Epithelial cell of prostate (primary cell): ENCODE results near the gene MYO7B.
"Not testable (repeated sequence)": the region's sequence is repeated elsewhere in the genome, so short reads cannot be mapped to it uniquely, and the experiment has no call there.

Source experiments
- DNase-seq: peaks from one replicate; pipeline ENCODE4 v3.0.0-alpha.2; 2011; ENCODE audit warnings: low read depth, low spot score
- H3K27ac ChIP-seq: fragments of 450-650 bp; 2 replicates; pipeline ENCODE4 v1.5.1; 2017; ENCODE audit warnings: mild to moderate bottlenecking

The MYO7B gene

DNA sequence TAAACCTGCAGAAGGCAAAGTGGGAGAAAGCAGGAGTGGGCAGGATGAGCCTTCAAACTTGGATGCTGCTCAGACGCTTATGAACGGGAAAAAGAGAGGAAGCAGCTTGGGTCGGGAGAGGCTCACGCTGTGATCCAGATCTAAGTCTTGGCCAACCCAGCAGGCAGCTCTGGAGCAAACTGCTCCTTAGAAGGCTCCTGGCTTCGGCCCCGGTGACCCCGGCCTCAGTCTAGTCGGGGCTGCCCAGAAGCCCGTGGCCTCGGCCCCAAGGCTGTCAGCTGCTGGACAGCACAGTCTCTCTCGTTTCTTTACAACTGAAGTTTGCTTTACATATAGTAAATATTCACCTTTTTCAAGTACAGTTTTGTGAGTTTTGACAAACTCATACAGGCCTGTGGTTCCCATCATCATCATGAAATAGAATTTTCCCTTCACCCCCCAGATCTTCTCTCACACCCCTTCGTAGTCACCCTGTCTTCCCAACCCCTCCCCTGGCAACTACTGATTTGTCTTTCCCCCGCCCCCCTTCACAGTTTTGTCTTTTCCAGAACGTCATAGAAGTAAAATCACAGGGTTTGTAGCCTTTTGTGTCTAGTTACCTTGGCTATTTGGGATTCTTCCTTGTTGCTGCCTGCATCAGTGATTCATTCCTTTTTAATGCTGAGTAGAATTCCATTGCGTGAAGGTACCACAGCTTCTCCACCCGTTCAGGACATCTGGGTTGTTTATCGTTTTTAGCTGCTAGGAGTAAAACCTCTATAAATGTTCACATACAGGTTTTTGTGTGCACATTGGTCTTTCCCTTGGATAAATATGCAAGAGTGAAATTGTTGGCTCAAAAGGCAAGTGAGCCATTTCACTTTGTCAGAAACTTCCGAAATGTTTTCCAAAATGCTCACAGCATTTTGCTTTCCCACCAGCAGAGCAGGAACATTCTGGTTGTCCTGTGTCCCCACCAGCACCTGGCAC, 35.1 kb downstream of the MYO7B start:
- H3K27ac ChIP-seq: no peak overlapping the region
- DNase-seq: no peak

DNA sequence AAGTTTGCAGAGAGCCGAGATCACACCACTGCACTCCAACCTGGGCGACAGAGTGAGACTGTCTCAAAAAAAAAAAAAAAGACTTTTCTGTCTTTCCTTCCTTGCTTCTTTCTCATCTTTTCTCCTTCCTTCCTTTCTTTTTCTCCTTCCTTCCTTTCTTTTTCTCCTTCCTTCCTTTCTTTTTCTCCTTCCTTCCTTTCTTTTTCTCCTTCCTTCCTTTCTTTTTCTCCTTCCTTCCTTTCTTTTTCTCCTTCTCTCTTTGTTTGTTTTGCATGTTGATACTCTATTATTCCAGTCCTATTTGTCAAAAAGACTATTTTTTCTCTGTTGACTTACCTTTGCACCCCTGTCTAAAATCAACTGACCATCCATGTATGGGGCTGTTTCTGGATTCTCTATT, 36.9 kb downstream of the MYO7B start:
- DNase-seq, H3K27ac ChIP-seq: not testable (repeated sequence)

DNA sequence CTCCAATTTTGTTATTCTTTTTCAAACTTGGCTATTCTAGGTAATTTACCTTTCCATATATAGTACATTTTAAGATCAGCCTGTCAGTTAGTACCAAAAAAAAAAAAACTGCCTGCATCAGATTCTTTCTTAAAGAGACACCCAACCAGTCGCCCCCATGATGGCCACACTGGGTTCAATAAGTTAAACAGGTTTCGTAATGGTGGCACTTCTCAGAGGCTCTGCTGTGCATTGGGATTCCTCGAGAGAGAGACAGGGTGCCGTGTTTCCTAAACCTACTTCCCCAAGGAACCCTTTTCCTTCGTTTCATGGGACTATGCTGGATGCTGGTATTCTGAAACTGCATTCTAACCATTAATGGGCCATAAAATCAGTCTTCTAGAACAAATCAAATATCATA, 37.4 kb downstream of the MYO7B start:
- no peak for DNase-seq
- no peak overlapping the region for H3K27ac ChIP-seq

GRCh38 chr2:127573298-127573697, 37.8 kb downstream of the MYO7B start:
- DNase-seq: no peak

DNA sequence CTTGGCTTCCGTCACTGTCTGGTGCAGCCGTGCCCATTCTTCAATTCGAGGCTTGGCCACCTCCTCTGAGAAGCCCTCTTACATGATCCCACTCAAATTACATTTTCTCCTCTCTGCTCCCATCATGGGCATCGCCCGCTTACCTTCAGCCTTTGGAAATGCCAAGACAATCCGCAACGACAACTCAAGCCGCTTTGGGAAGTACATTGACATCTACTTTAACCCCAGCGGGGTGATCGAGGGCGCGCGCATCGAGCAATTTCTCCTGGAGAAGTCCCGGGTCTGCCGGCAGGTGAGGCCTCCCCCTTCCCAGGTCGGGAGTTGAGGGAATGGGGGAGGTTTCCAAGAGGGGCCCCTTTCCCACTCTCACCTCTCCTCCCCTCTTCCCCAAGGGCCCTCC, 38.3 kb downstream of the MYO7B start:
- H3K27ac ChIP-seq: no peak overlapping the region

More at GRCh38 chr2:127573298-127573697, 37.8 kb downstream of the MYO7B start:
- H3K27ac ChIP-seq: no peak overlapping the region

GRCh38 chr2:127574656-127575055, 39.2 kb downstream of the MYO7B start:
- no peak for DNase-seq
- H3K27ac ChIP-seq: no peak overlapping the region

More for the DNA sequence above, 38.3 kb downstream of the MYO7B start:
- no peak for DNase-seq

DNA sequence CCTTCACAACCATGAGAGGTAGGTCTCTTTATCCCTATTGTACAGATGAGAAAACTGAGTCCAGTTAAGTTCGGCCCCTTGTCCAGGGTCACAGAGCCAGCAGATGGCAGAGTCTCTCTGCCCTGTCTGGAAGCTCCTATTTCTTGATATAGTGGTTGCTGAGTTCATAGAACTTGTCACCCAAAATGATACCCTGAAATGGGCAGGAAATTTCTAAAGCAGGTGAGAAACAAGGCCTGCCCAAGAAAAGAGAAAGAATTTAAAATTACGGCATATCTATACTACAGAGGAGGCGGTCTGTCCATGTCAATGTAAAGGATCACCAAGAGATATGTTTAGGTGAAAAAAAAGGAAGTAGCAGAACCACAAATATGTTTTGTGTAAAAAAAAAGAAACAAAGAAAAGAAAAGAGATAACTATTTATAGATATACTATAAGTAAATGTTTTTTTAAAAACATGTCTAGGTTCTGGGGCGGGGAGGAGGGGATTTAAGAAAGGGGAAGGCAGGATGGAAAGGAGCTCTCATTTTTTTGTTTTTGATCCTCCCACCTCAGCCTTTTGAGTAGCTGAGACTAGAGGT, 39.8 kb downstream of the MYO7B start:
- H3K27ac ChIP-seq: no peak overlapping the region
- no peak for DNase-seq

GRCh38 chr2:127575941-127576432, 40.5 kb downstream of the MYO7B start:
- no peak overlapping the region for H3K27ac ChIP-seq
- no peak for DNase-seq

DNA sequence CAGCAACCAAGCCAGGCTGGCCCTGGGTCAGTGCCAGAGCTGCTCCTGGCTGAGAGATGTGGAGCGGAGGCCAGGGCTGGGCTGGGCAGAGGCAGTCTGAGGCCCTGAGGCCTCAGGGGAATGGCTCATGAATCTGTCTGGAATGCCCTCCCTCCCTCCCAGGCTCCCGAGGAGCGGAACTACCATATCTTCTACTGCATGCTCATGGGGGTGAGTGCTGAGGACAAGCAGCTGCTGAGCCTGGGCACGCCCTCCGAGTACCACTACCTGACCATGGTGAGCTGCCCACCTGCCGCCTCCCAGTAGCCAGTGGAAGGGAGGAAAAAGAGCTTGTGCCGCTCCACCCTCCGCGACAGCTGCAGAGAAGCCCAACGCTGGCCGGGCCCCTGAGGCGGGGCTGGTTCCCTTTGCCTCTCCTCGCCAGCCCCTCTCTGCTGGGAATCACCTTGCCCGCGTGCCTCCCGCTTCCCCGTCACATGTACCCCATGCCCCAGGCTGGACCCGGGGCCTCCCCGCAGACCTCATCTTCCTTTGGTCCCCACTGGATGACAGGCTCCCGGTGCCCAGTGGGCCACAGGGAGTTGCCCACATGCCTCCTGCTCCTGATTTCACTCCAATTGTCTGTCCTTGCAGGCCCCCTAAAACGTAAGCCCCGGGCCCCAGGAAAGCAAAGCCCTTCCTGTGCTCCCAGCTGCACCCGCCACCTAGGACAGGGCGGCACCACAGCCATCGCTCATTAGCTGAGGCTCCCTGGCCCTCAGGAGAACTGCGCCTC, 41.1 kb downstream of the MYO7B start:
- H3K27ac ChIP-seq: no peak overlapping the region
- no peak for DNase-seq

- no peak for DNase-seq
Observed at GRCh38 chr2:127577208-127577475, 41.7 kb downstream of the MYO7B start.

GRCh38 chr2:127577503-127577902, 42.0 kb downstream of the MYO7B start:
- no peak for DNase-seq
- no peak overlapping the region for H3K27ac ChIP-seq

More at GRCh38 chr2:127577208-127577475, 41.7 kb downstream of the MYO7B start:
- H3K27ac ChIP-seq: no peak overlapping the region

DNA sequence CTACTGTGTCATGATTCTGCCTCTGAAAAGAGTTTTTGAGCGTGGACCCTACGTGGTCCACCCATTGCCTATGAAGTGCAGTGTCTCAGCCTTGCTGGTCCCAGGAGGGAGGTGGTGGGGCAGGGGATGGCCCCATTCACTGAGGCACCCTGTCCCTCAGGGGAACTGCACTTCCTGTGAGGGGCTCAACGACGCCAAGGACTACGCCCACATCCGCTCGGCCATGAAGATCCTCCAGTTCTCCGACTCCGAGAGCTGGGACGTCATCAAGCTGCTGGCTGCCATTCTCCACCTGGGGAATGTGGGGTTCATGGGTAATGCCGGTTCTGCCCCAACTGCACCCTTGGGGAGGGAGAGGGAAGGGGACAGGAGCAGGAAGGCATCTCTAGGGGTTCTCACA, 42.5 kb downstream of the MYO7B start:
- no peak overlapping the region for H3K27ac ChIP-seq

DNA sequence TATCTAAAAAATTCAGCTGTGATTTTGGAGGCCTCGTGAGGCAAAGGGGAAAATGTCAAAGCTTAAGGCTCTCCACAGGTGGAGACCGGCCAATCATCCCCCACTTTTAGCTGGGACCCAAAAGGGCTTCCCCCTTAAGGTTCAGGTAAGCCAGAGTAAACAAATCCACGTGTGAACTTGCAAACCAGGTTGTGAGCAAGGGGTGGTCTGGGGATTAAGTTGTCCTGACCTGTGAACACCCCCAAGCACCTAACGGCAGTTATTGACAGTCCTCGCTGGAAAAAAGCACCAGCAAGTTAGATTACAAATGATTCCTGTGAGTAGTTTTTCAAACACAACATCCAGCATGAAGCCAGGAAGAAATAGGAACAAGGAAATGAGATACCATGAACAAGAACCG, 42.9 kb downstream of the MYO7B start:
- no peak for DNase-seq
- H3K27ac ChIP-seq: no peak overlapping the region

More for the DNA sequence above, 42.5 kb downstream of the MYO7B start:
- no peak for DNase-seq

DNA sequence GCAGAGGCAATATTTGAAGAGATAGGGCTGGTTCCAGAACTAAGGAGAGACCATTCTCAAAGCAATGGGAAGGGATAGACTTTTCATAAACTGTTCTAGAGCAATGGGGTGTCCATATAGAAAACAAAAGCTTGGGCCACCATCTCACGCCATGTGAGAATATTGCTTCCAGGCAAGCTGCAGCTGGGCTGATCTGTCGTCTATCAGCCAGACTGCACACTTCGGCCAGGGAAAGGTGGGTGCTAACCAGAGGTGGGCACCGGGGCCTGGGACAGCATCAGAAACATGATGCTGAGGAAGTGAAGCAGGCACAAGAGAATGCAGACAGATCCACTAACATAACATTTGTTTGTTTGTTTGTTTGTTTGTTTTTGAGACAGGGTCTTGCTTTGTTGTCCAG, 43.7 kb downstream of the MYO7B start:
- DNase-seq: no peak
- H3K27ac ChIP-seq: no peak overlapping the region

- no peak overlapping the region for H3K27ac ChIP-seq
Observed at GRCh38 chr2:127580167-127581049, 44.9 kb downstream of the MYO7B start.

DNA sequence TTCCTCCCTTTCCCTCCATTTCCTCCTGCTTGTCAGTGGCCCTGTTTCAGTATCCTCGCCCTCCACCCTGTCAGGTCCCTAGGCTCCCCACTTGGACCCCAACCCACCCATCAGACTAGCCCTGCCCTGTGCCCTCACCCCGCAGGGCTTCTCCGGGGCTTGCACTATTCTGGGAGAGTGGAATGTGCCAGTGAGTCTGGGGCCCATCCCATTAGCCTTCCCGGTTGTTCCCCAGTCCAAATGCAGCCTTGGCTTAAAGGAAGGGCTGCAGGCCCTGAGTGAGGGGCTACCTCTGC, 45.5 kb downstream of the MYO7B start:
- no peak for DNase-seq
- no peak overlapping the region for H3K27ac ChIP-seq

More at GRCh38 chr2:127580167-127581049, 44.9 kb downstream of the MYO7B start:
- no peak for DNase-seq

DNA sequence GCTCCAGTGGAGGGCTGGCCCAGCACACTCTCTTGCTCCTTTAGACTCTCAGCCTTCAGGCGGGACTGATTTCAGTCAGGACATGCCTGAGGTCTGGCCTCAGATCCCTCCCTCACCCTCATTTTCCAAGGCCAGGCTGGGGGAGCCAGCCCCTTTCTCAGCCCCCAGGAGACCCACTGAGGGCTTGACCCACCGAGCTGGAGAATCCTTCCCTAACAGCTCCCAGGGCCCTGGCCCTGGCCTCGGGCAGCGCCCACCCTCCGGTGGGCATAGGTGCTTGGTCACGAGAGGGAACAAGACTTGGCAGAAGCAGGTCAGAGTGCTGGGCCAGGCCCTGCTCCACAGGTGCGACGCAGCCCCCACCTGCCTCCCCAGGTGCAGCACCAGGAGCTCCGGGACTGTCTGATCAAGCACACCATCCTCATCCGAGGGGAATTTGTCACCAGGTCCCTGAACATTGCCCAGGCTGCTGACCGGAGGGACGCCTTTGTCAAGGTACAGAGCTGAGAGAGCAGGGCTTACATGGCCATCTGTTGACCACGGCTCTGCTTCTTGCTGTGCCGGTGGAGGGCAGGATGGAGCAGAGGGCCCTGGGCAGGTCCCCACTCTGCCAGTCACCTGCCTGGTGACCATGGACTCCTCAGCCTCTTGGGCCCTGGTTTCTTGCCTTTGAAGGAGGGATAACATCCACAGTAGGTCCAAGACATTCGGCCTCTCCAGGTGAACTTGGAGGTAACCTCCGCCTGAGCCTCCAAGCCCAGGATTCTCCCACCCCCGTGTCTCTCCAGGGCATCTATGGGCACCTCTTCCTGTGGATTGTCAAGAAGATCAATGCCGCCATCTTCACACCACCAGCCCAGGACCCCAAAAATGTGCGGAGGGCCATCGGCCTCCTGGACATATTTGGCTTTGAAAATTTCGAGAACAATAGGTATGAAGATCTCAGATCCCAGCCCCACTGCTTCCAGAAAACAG, 46.3 kb downstream of the MYO7B start:
- no peak overlapping the region for H3K27ac ChIP-seq
- no peak for DNase-seq

DNA sequence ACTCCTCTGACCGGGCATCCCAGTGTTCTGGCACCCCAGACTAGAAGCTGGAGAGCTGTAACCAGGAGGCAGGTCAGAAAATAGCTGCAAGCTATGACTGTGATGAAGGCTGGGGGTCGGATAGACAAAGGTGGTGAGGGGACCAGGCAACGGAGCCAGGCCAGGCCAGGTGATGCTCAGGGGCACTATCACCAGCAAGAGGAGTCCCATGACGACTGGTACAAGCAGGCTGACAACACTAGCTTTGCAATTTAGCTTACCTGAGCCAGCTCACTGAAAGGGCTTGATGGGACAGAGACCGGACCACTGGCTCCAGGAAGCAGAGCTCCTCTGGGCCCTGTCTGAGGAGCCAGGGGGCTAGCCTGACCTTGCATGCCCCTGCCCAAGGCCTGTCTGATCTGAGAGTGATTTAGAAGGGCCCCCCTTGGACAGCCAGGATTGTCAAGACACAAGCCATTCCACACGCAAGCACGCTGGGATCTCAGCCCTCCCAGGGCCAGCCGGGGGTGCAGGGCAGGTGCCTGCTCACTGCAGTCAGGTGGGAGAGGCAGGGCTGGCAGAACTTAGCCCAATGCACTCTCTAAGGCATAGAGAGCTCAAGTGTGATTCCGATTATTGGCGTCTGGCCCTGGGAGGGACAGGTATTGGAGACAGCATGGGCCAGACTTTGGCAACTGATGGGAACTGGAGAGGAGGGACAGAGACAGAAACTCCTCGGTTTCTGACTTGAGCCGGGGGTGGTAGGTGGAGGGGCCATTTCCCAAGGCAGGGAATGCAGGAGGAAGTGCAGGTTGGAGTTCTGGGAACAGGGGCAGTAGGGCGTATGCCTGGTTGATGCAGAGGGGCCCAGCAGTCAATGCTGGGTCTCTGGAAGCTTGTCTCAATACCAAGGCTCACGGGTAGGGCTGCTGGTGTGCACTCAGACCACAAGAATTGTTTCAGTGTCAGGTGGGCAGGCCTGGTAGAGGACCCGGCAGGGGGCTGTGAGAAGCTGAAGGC, 47.7 kb downstream of the MYO7B start:
- no peak for DNase-seq
- H3K27ac ChIP-seq: no peak overlapping the region
